GM18868 (cell line): ENCODE measurements around the gene MED26.

Experiments used
- ATAC-seq: cut with Tn5 transposase; IDR thresholded peaks from one replicate; pipeline ENCODE4 v1.9.1; 2021; ENCODE audit warnings: mild to moderate bottlenecking, moderate library complexity; ENCODE audit not compliant: unreplicated experiment

MED26 gene

GRCh38 chr19:16650821-16651220 is 22.8 kb upstream of the MED26 start:
- no peak for ATAC-seq

GRCh38 chr19:16649734-16650133 is 21.7 kb upstream of the MED26 start:
- no peak for ATAC-seq

- ATAC-seq, result no peak
Measured at GRCh38 chr19:16645140-16645539, 17.1 kb upstream of the MED26 start.

- no peak for ATAC-seq
Measured at GRCh38 chr19:16641695-16642094, 13.7 kb upstream of the MED26 start.

GRCh38 chr19:16640951-16641350 is 12.9 kb upstream of the MED26 start:
- ATAC-seq, result no peak

- no peak for ATAC-seq
Measured at GRCh38 chr19:16638666-16639065, 10.7 kb upstream of the MED26 start.

- ATAC-seq, result no peak
Measured at GRCh38 chr19:16637535-16637934, 9.5 kb upstream of the MED26 start.

- no peak for ATAC-seq
Measured at GRCh38 chr19:16631465-16631864, 3.5 kb upstream of the MED26 start.

- ATAC-seq, result no peak
Measured at GRCh38 chr19:16628984-16629691, 1.1 kb upstream of the MED26 start.

GRCh38 chr19:16627928-16628182 is 149 bp downstream of the MED26 start:
- ATAC-seq, result no peak

- no peak for ATAC-seq
Measured at GRCh38 chr19:16627193-16627927, 644 bp downstream of the MED26 start.

GRCh38 chr19:16626796-16627192 is 1.2 kb downstream of the MED26 start:
- ATAC-seq, result no peak

- ATAC-seq, result no peak
Measured at GRCh38 chr19:16625163-16625958, 2.6 kb downstream of the MED26 start.

GRCh38 chr19:16624236-16624635 is 3.8 kb downstream of the MED26 start:
- ATAC-seq, result no peak

- ATAC-seq, result no peak
Measured at GRCh38 chr19:16623576-16623975, 4.4 kb downstream of the MED26 start.

GRCh38 chr19:16623066-16623465 is 4.9 kb downstream of the MED26 start:
- ATAC-seq, result no peak

GRCh38 chr19:16621165-16621800 is 6.7 kb downstream of the MED26 start:
- ATAC-seq, result no peak

- ATAC-seq, result no peak
Measured at GRCh38 chr19:16620584-16620983, 7.4 kb downstream of the MED26 start.

GRCh38 chr19:16620018-16620417 is 8.0 kb downstream of the MED26 start:
- ATAC-seq, result no peak

GRCh38 chr19:16619457-16619856 is 8.5 kb downstream of the MED26 start:
- no peak for ATAC-seq

- no peak for ATAC-seq
Measured at GRCh38 chr19:16618248-16618647, 9.8 kb downstream of the MED26 start.

- no peak for ATAC-seq
Measured at GRCh38 chr19:16615808-16616207, 12.2 kb downstream of the MED26 start.
